H9 (cell line): ENCODE results near the gene PLD5. TPM values are rescaled to one million over a fixed set of nuclear protein-coding genes. Genes with fewer than 3 reads are reported as not detected.

Experiments used
- DNase-seq: peaks from one replicate; pipeline ENCODE4 v3.0.0-alpha.2; 2017
- H2AFZ ChIP-seq: one replicate; pipeline ENCODE4 v1.6.1; 2013; ENCODE audit warnings: mild to moderate bottlenecking, low read length, control low read depth, moderate library complexity
- H2AK5ac ChIP-seq: 2 replicates; pipeline ENCODE4 v1.6.1; 2013; ENCODE audit warnings: low read length, control low read depth, mixed read lengths; ENCODE audit not compliant: insufficient read length
- H2BK120ac ChIP-seq: one replicate; pipeline ENCODE4 v1.6.1; 2013; ENCODE audit warnings: low read depth, mild to moderate bottlenecking, low read length, control low read depth, inconsistent platforms; ENCODE audit not compliant: poor library complexity, severe bottlenecking
- H2BK12ac ChIP-seq: 2 replicates; pipeline ENCODE4 v1.6.1; 2013; ENCODE audit warnings: low read length, control low read depth, mixed read lengths, low read depth; ENCODE audit not compliant: insufficient read length
- H2BK15ac ChIP-seq: 2 replicates; pipeline ENCODE4 v1.6.1; 2013; ENCODE audit warnings: low read depth, low read length, control low read depth
- H2BK20ac ChIP-seq: one replicate; pipeline ENCODE4 v1.6.1; 2013; ENCODE audit warnings: low read depth, mild to moderate bottlenecking, low read length, control low read depth, inconsistent platforms; ENCODE audit not compliant: poor library complexity, severe bottlenecking
- H2BK5ac ChIP-seq: 2 replicates; pipeline ENCODE4 v1.6.1; 2013; ENCODE audit warnings: low read length, control low read depth, mixed read lengths; ENCODE audit not compliant: insufficient read length
- H3K14ac ChIP-seq: 2 replicates; pipeline ENCODE4 v1.6.1; 2013; ENCODE audit warnings: low read length, control low read depth; ENCODE audit not compliant: insufficient read depth
- H3K18ac ChIP-seq: 2 replicates; pipeline ENCODE4 v1.6.1; 2013; ENCODE audit warnings: low read depth, mild to moderate bottlenecking, mixed read lengths, low read length, control low read depth; ENCODE audit not compliant: insufficient read length
- H3K23ac ChIP-seq: 2 replicates; pipeline ENCODE4 v1.6.1; 2013; ENCODE audit warnings: low read length, control low read depth, mixed read lengths, low read depth; ENCODE audit not compliant: insufficient read length
- H3K23me2 ChIP-seq: 2 replicates; pipeline ENCODE4 v1.6.1; 2013; ENCODE audit warnings: low read depth, mild to moderate bottlenecking, mixed read lengths, low read length, control low read depth; ENCODE audit not compliant: insufficient read length, poor library complexity, severe bottlenecking
- H3K27ac ChIP-seq: 2 replicates; pipeline ENCODE4 v1.5.1; 2013; ENCODE audit warnings: low read length, control low read depth, mixed read lengths, low read depth; ENCODE audit not compliant: insufficient read length
- H3K27me3 ChIP-seq: 2 replicates; pipeline ENCODE4 v1.6.1; 2013; ENCODE audit warnings: low read length, control low read depth, inconsistent platforms; ENCODE audit not compliant: insufficient read depth
- H3K4ac ChIP-seq: 2 replicates; pipeline ENCODE4 v1.6.1; 2013; ENCODE audit warnings: low read depth, mild to moderate bottlenecking, control low read depth, inconsistent platforms, low read length, moderate library complexity
- H3K4me1 ChIP-seq: 2 replicates; pipeline ENCODE4 v1.6.1; 2013; ENCODE audit warnings: low read length, control low read depth, inconsistent platforms; ENCODE audit not compliant: insufficient read depth
- H3K4me2 ChIP-seq: 2 replicates; pipeline ENCODE4 v1.6.1; 2013; ENCODE audit warnings: low read length, control low read depth, mixed read lengths; ENCODE audit not compliant: insufficient read length, insufficient read depth
- H3K56ac ChIP-seq: 2 replicates; pipeline ENCODE4 v1.6.1; 2013; ENCODE audit warnings: low read depth, mild to moderate bottlenecking, mixed read lengths, low read length, control low read depth; ENCODE audit not compliant: insufficient read length
- H3K79me1 ChIP-seq: 2 replicates; pipeline ENCODE4 v1.6.1; 2013; ENCODE audit warnings: low read depth, mild to moderate bottlenecking, moderate library complexity, low read length, control low read depth, inconsistent platforms; ENCODE audit not compliant: insufficient read depth, poor library complexity, severe bottlenecking
- H3K79me2 ChIP-seq: 2 replicates; pipeline ENCODE4 v1.6.1; 2013; ENCODE audit warnings: low read length, control low read depth, inconsistent platforms; ENCODE audit not compliant: insufficient read depth
- H3K9ac ChIP-seq: 2 replicates; pipeline ENCODE4 v1.6.1; 2013; ENCODE audit warnings: low read length, control low read depth, mixed read lengths; ENCODE audit not compliant: insufficient read length; ENCODE audit errors: extremely low read depth
- H3K9me3 ChIP-seq: one replicate; pipeline ENCODE4 v1.6.1; 2013; ENCODE audit warnings: low read depth, low read length, inconsistent platforms; ENCODE audit not compliant: control insufficient read depth
- H3T11ph ChIP-seq: one replicate; pipeline ENCODE4 v1.6.1; 2013; ENCODE audit warnings: mild to moderate bottlenecking, low read length, control low read depth, inconsistent platforms
- H4K20me1 ChIP-seq: one replicate; pipeline ENCODE4 v1.6.1; 2013; ENCODE audit not compliant: control insufficient read depth, insufficient read length, insufficient read depth
- H4K5ac ChIP-seq: 2 replicates; pipeline ENCODE4 v1.6.1; 2013; ENCODE audit warnings: low read depth, mild to moderate bottlenecking, mixed read lengths, low read length, control low read depth; ENCODE audit not compliant: insufficient read length
- H4K8ac ChIP-seq: replicated peaks from 2 replicates; pipeline ENCODE4 v1.6.1; 2013; ENCODE audit warnings: low read length, control low read depth, mixed read lengths, low read depth; ENCODE audit not compliant: insufficient read length
- H4K91ac ChIP-seq: 2 replicates; pipeline ENCODE4 v1.6.1; 2013; ENCODE audit warnings: low read depth, mild to moderate bottlenecking, moderate library complexity, mixed read lengths, low read length, control low read depth; ENCODE audit not compliant: insufficient read length
- H3K27ac Mint-ChIP-seq, 3 experiments: 2 replicates in 2 of 3; 3 replicates in 1 of 3; pipeline ENCODE4 v1.8.0; 2020 to 2021; ENCODE audit warnings: mixed read lengths in 3 of 3, mild to moderate bottlenecking in 1 of 3, moderate library complexity in 1 of 3
- H3K27me3 Mint-ChIP-seq: 2 replicates; pipeline ENCODE4 v1.8.0; 2021; ENCODE audit warnings: low read depth, mild to moderate bottlenecking, moderate library complexity, mixed read lengths
- H3K36me3 Mint-ChIP-seq, 3 experiments: 2 replicates in 2 of 3; 3 replicates in 1 of 3; pipeline ENCODE4 v1.8.0; 2020 to 2021; ENCODE audit warnings: low read depth in 3 of 3, mixed read lengths in 3 of 3; ENCODE audit not compliant: insufficient read depth in 1 of 3
- H3K4me1 Mint-ChIP-seq, 2 experiments: 2 replicates each; pipeline ENCODE4 v1.8.0; 2020; ENCODE audit warnings: mixed read lengths in 2 of 2
- H3K4me3 Mint-ChIP-seq, 2 experiments: 2 replicates in 1 of 2; 3 replicates in 1 of 2; pipeline ENCODE4 v1.8.0; 2020 to 2021; ENCODE audit warnings: mild to moderate bottlenecking in 2 of 2, mixed read lengths in 2 of 2, moderate library complexity in 1 of 2
- H3K9me3 Mint-ChIP-seq, 2 experiments: 2 replicates in 1 of 2; 3 replicates in 1 of 2; pipeline ENCODE4 v1.8.0; 2020; ENCODE audit warnings: mild to moderate bottlenecking in 2 of 2, mixed read lengths in 2 of 2, moderate library complexity in 1 of 2
- CTCF ChIP-seq: fragments of 200-600 bp; sonication (generic); conservative IDR thresholded peaks from 3 replicates; pipeline ENCODE4 v1.8.0; 2021; ENCODE audit warnings: antibody characterized with exemption, mild to moderate bottlenecking
- WGBS: extraction: QIAGEN DNeasy Blood & Tissue Kit; methylation state at CpG from one replicate; pipeline ENCODE4 v1.1.7; 2013; ENCODE audit warnings: missing lambda C conversion rate, low lambda C conversion rate, mixed read lengths; ENCODE audit not compliant: insufficient read length; ENCODE audit errors: extremely low coverage; 5-methylcytosine and 5-hydroxymethylcytosine counted together
- total RNA-seq: library from RNA; stranded (reverse); gene quantifications from 2 replicates; pipeline ENCODE4 v1.2.1, GENCODE V29; 2021

The PLD5 gene
- total RNA-seq, 1 experiment from 2014 or later: 5.2 TPM

- H3K27ac Mint-ChIP-seq: no peak overlapping the region
- no peak overlapping the region for H2BK5ac ChIP-seq
- H2BK120ac ChIP-seq: no peak overlapping the region
- H4K5ac ChIP-seq: no peak overlapping the region
- no peaks in the 10 kb centered on the region for H3K27me3 ChIP-seq
- no peak for TF ChIP-seq CTCF
- H3K56ac ChIP-seq: no peak overlapping the region
- H3K4me3 Mint-ChIP-seq: no peak overlapping the region
- no peak overlapping the region for H2BK20ac ChIP-seq
- H3K14ac ChIP-seq: no peak overlapping the region
- no peak overlapping the region for H3K18ac ChIP-seq
- H3K27ac ChIP-seq: no peak overlapping the region
- no peak overlapping the region for H3K23ac ChIP-seq
- no peak overlapping the region for H2BK12ac ChIP-seq
- no peaks in the 10 kb centered on the region for H3K27me3 Mint-ChIP-seq
- H3K4ac ChIP-seq: no peak overlapping the region
- peaks cover 0 to 4% of the 10 kb centered on the region in 2 experiments; a peak in 3 of 5 replicates for H3K9me3 Mint-ChIP-seq
- H3K23me2 ChIP-seq: no peaks in the 10 kb centered on the region
- no peaks in the 10 kb centered on the region for H3K79me1 ChIP-seq
- no peak overlapping the region for H4K8ac ChIP-seq
- no peaks in the 10 kb centered on the region for H3K9me3 ChIP-seq
- no peaks in the 10 kb centered on the region; the same call in 1 of the 2 replicates for H3K79me2 ChIP-seq
- H3K4me1 Mint-ChIP-seq: peaks cover 45 to 48% of the 10 kb centered on the region in 2 experiments
- H2BK15ac ChIP-seq: no peak overlapping the region
- WGBS: no CpG with 5 or more reads among the region's 7 CpGs
- H4K91ac ChIP-seq: no peak overlapping the region
- peaks cover 2% of the 10 kb centered on the region; the same call in 1 of the 2 replicates for H3K4me1 ChIP-seq
- peaks cover 0 to 7% (median 4%) of the 10 kb centered on the region in 3 experiments; a peak in 3 of 7 replicates for H3K36me3 Mint-ChIP-seq
- no peak overlapping the region for H2AK5ac ChIP-seq
- no peak overlapping the region for H3K4me2 ChIP-seq
- no peak overlapping the region for H2AFZ ChIP-seq
- H4K20me1 ChIP-seq: no peaks in the 10 kb centered on the region
- DNase-seq: no peak
- no peak overlapping the region for H3T11ph ChIP-seq
- H3K9ac ChIP-seq: no peak overlapping the region
These were observed 318.6 kb downstream of the PLD5 start for GRCh38 chr1:242205622-242206489.
